ENCODE measurements around the gene CENPK.
"Not testable (repeated sequence)": the region's sequence is repeated elsewhere in the genome, so short reads cannot be mapped to it uniquely, and the experiment has no call there.

The CENPK gene, protein sequence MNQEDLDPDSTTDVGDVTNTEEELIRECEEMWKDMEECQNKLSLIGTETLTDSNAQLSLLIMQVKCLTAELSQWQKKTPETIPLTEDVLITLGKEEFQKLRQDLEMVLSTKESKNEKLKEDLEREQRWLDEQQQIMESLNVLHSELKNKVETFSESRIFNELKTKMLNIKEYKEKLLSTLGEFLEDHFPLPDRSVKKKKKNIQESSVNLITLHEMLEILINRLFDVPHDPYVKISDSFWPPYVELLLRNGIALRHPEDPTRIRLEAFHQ

DNA sequence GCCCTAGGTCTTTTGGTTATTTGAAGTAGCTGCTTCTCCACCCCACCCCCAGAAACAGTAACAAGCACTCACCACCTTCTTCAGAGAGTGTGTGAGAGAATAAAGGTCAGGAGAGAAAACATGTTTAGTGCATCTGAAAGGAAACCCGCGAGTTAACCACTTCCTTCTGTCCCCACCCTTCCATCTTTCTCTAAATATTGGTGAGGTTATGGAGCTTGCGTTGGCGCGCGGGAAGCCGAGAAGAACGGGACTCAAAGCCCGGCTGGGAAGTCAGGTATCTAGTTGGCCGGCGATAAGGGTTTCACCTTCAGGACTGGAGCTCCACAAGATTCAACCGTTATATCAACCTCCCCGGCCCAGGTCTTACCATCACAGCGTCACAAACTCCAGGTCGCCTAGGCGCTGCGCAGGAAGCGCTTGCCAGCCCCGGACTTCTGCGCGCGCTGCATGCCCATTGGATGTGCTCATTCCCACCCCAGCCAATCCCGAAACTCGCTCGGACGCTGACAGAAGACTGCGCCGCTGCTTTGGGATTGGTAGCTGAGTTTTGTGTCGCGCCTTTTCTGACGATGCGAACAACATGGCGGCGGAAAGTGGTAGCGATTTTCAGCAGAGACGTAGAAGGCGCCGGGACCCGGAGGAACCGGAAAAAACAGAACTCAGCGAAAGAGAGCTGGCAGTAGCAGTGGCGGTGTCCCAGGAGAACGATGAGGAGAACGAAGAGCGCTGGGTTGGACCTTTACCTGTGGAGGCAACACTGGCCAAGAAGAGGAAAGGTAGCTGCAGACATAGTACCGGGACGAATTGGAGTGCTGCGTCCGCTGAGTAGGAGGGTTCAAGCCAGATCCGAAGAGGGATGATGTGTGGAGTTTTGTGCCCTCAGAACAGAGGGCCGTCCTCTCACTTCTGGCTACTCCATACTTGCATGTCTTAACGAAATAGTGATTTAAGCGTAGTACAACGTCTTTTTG, at the start of gene CENPK, which contains the start of gene PPWD1:
Gene CENPK (minus strand): TSS at position 438 of the 971 bp plus-strand sequence. CDS start 8,261 bp downstream, outside the sequence.
Gene PPWD1 (plus strand): TSS at position 566 of the 971 bp plus-strand sequence. CDS start 15 bp downstream, at position 581.
- intact Hi-C loops (cut with DNase I), result no loop called here
- peak; percentile 90 to 99 (median 94) for DNase-seq

DNA sequence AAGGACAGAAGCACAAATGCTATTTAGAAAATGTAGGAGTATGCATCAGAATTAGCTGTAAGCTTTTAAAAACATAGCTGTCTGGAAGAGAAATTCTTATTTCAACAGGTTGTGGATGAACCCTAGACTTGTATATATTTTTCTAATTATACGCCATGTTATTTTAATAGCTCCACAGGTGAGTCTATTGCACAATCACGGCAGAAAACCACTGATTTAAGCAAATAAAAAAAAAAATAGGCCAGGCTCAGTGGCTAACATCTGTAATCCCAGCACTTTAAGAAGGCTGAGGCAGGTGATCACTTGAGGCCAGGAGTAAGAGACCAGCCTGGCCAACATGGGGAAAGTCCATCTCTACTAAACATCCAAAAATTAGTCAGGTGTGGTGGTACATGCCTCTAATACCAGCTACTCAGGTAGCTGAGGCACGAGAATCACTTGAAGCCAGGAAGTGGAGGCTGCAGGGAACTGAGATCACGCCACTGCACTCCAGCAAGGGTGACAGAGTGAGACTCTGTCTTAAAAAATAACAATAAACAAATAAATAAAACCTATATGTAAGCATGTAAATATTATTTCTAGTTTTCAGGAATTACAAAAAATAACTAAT, 49.4 kb upstream of the CENPK start:
- intact Hi-C loops (cut with DNase I), result no loop called here
- no peak for DNase-seq

GRCh38 chr5:65611524-65611923, 48.6 kb upstream of the CENPK start:
- intact Hi-C loops (cut with DNase I), result no loop called here
- DNase-seq, result no peak

DNA sequence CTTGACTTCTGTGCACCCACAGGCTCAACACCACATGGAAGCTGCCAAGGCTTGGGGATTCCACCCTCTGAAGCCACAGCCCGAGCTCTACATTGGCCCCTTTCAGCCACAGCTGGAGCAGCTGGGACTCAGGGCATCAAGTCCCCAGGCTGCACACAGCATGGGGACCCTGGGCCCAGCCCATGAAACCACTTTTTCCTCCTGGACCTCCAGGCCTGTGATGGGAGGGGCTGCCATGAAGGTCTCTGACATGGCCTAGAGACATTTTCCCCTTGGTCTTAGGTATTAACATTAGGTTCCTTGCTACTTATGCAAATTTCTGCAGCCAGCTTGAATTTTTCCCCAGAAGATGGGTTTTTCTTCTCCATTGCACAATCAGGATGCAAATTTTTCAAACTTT, 38.8 kb upstream of the CENPK start:
- DNase-seq; intact Hi-C loops (cut with DNase I): not testable (repeated sequence)

DNA sequence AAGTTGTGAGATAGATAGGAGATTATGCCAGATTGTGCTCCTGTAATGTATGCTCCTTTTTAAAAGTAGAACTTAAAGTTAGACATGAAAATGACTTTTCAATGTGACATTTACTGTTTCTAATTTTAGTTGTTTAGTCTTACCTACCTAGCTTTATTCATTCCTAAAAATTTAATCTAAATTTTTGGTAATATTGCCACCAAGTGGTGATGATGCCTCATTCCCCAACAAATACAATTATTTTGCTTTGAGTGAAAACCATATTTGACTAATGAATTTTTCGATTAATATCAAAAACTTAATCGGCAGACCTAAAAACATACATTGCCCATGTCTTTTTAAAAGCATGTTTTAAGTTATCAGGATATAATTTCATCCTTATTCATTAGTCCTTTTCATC, 25.7 kb upstream of the CENPK start:
- intact Hi-C loops (cut with DNase I), result no loop called here
- DNase-seq, result no peak

GRCh38 chr5:65577141-65577540, 14.2 kb upstream of the CENPK start:
- no peak for DNase-seq
- intact Hi-C loops (cut with DNase I), result no loop called here

DNA sequence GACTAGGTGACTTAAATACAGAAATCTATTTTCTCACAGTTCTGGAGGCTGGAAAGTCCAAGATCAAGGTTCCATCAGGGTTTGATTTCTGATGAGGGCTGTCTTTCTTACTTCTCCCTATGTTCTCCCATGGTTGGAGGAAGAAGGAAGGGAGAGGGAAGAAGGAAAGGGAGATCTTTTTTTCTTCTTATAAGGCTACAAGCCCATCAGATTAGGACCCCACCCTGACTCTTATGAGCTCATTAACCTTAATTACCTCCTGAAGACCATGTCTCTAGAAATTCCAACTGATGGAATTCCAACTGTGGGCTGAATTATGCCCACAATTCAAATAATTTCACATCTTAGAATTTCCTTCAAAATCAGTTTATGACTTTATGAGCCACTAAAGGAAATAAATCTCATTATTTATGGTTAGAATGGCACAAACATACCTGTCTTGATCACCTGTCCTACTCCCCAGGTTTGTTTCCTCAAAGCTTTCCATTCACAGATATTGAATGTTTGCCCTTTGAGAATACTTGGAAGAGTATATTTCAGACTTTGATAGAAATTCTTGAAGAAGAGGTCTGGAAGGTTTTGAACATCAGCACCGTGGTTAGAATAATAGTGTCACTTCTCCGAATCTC, 7.7 kb upstream of the CENPK start:
- DNase-seq, result no peak
- intact Hi-C loops (cut with DNase I), result no loop called here

- intact Hi-C loops (cut with DNase I), result no loop called here
- DNase-seq, result no peak
Measured at GRCh38 chr5:65566505-65566904, 3.5 kb upstream of the CENPK start.

GRCh38 chr5:65563777-65564176, 809 bp upstream of the CENPK start:
- intact Hi-C loops (cut with DNase I), result no loop called here
- DNase-seq, result no peak

GRCh38 chr5:65556718-65557117, 6.2 kb downstream of the CENPK start:
- DNase-seq, result no peak
- intact Hi-C loops (cut with DNase I), result no loop called here

DNA sequence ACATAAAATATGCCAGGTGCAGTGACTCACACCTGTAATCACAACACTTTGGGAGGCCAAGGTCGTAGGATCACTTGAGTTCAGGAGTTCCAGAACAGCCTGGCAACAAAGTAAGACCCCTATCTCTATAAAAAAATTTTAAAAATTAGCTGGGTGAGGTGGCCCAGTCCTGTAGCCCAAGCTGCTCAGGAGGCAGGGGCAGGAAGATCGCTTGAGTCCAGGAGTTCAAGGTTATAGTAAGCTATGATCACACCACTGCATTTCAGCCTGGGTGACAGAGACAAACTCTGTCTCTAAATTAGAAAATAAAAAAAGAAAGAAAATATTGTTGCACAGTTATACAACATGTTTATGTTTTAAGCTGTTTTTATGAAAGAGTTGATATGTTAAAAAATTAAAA, 6.8 kb downstream of the CENPK start:
- intact Hi-C loops (cut with DNase I), result no loop called here
- DNase-seq, result no peak

DNA sequence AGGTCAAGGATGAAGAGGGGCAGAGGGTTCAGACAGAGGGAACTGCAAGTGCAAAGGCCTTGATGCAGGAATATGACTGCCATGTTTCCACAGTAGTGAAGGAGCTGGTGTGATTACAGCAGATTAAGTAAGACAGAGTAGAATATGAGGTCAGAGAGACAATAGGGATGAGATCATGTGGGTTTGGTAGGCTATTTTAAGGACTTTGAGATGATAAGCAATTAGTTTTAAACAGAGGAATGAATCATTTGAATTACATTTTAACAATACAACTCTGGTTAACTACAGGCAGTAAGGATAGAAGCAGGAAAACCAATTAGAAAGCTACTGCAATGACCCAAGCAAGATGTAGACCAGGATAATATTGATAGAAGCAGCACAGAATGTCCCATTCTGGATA, 7.7 kb downstream of the CENPK start:
- DNase-seq, result no peak
- intact Hi-C loops (cut with DNase I), result no loop called here

- intact Hi-C loops (cut with DNase I), result no loop called here
- DNase-seq, result no peak
Measured at GRCh38 chr5:65553941-65554340, 9.0 kb downstream of the CENPK start.

DNA sequence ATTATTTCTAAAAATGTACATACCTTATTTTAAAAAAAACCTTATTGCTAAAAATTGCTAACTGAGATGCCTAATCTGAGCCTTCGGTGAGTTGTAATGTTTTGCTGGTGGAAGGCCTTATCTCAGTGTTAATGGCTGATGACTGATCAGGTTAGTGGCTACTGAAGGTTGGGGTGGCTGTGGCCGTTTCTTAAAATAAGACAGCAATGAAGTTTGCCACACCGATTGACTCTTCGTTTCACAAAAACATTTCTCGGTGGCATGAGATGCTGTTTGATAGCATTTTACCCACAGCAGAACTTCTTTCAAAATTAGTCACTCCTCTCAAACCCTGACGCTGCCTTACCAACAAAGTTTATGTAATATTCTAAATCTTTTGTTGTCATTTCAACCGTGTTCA, 14.7 kb downstream of the CENPK start:
- intact Hi-C loops (cut with DNase I), result no loop called here
- no peak for DNase-seq

DNA sequence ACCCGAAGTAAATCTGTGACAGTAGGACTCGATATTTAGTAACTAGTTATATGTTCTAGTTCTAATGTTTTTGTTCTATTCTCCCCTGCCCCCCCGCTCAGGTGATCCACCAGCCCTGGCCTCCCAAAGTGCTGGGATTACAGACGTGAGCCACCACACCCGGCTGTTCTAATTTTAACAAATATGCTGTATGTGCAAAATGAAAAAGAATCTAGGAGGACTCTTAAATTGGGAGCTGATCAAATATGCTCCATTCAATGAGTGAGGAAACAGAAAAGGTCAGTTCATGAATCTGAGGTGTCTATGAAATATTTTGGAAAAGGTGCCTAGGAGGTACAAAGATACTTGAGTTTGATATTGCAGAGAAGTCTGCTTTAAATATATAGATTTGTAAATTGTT, 16.8 kb downstream of the CENPK start:
- intact Hi-C loops (cut with DNase I), result no loop called here
- DNase-seq, result no peak

GRCh38 chr5:65544473-65544872, 18.5 kb downstream of the CENPK start:
- DNase-seq, result no peak
- intact Hi-C loops (cut with DNase I), result no loop called here

- intact Hi-C loops (cut with DNase I), result no loop called here
- no peak for DNase-seq
Measured at GRCh38 chr5:65539827-65540226, 23.1 kb downstream of the CENPK start.

GRCh38 chr5:65535529-65535987, 27.4 kb downstream of the CENPK start:
- intact Hi-C loops (cut with DNase I), result no loop called here
- no peak for DNase-seq

DNA sequence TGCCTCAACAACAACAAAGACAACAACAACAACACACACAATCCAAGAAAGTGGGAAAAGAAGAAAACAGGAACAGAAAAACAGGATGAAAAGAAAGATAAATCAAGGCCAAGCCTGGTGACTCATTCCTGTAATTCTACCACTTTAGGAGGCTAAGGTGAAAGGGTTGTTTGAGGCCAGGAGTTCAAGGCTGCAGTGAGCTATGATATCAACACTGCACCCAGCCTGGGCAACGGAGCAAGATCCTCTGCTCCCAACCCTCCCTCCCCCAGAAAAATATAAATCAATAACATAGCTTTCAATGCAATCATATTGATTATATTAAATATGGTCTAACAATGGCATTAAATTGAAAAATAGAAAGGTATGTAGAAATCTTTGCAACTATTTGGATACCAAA, 32.1 kb downstream of the CENPK start:
- intact Hi-C loops (cut with DNase I), result no loop called here
- DNase-seq, result no peak

GRCh38 chr5:65525726-65526125, 37.2 kb downstream of the CENPK start:
- intact Hi-C loops (cut with DNase I), result no loop called here
- DNase-seq, result no peak

Data from posterior cingulate gyrus (tissue), 11 donors.